GM21526 (cell line): ENCODE results near the gene PLK5.
"Not testable (repeated sequence)": the region's sequence is repeated elsewhere in the genome, so short reads cannot be mapped to it uniquely, and the experiment has no call there.

Experiments
- ATAC-seq: cut with Tn5 transposase; IDR thresholded peaks from one replicate; pipeline ENCODE4 v1.9.1; 2021; ENCODE audit warnings: moderate library complexity; ENCODE audit not compliant: unreplicated experiment, low FRiP score

The PLK5 gene

GRCh38 chr19:1522061-1522460 lies 1.8 kb upstream of the PLK5 start:
- no peak for ATAC-seq

- ATAC-seq, result no peak
These were observed 1.0 kb upstream of the PLK5 start for GRCh38 chr19:1522838-1523237.

DNA sequence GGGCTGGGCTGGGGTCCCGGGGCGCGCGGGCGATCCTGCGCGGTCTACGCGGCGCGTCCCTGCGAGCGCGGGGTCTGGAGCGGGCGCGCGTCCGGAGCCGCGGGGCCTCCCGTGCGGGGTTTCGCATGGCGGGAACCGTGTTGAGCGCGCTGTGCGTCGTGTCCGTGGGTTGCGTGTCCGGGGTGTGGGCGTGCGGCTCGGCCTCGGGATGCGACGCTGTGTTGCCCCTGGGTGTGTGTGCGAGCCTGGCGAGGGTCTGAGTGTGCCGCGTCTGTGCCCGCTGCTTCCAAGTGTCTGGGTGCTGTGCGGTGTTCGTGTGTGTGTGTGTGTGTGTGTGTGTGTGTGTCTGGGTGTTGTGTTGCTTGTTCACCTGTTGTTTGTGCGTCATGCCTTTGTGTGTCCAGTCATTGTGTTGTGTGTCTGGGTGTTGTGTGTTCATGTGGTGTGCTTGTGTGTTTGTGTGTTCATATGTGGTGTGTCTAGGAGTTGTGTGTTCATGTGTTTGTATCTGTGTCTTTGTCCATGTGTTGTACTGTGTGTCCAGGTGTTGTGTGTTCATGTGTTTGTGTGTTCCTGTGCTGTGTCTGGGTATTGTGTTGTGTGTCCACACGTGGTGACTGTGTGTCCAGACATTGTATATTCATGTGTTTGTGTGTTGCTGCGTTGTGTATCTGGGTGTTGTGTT lies 552 bp downstream of the PLK5 start:
- ATAC-seq, result no peak

GRCh38 chr19:1524972-1525325 lies 1.1 kb downstream of the PLK5 start:
- no peak for ATAC-seq

DNA sequence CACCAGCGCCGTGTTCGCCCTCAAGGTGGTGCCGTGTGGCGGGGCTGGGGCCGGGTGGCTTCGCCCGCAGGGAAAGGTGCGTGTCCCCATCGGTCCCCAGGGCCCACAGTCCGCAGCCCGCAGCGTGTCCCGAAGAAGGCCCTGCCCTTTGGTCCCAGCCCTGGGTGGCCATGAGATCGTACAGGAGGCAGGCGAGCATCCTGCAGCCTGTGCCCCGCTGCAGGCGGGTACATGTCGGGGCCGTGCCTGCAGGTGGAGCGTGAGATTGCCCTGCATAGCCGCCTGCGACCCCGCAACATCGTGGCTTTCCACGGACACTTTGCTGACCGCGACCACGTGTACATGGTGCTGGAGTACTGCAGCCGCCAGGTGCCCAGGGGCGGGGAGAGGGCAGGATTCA lies 1.5 kb downstream of the PLK5 start:
- no peak for ATAC-seq

GRCh38 chr19:1526066-1526778 lies 2.3 kb downstream of the PLK5 start:
- ATAC-seq, result no peak

DNA sequence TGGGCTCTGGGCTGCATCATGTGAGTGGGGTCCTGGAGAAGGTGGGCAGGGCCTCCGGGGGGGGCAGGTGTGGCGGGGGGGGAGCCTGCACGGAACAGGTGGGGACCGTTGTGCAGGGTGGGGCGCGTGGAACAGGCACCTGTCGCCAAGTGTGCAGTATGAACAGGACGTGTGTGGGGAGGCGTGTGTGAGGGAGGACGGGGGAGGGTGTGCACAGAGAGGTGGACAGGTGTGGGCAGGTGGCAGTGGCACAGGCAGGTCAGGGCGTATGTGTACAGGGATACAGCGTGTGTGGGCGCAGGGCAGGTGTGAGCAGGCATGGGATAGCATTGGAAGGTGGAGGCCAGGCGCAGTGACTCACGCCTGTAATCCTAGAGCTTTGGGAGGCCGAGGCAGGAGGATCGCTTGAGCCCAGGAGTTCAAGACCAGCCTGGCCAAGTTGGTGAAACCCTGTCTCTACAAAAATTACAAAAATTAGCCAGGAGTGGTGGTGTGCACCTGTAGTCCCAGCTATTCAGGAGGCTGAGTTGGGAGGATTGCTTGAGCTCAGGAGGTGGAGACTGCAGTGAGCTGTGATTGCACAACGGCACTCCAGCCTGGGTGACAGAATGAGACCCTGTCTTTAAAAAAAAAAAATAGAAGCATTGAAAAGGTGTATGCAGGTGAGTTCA lies 3.2 kb downstream of the PLK5 start:
- no peak for ATAC-seq

DNA sequence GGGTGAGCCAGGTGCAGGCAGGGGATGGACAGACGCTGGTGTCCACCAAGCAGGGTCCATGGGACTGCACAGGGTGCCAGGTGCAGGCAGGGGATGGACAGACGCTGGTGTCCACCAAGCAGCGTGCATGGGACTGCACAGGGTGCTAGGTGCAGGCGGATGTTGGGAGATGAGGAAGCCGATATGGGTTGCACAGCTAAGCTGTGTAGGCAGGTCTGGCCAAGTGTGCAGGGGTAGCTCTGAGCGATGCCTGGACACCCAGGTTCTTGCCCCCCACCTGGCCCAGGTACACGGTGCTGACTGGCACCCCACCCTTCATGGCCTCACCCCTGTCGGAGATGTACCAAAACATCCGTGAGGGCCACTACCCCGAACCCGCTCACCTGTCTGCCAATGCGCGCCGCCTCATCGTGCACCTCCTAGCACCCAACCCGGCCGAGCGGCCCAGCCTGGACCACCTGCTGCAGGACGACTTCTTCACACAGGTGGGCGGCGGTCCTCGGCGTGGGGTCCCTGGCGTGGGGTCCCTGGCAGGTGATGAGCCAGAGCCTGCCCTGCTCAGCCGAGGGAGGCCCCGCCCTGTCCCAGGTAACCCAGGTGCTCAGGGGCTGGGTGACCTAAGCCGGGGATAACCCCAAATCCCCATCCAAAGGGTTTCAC lies 3.9 kb downstream of the PLK5 start:
- ATAC-seq, result no peak

- ATAC-seq, result no peak
These were observed 4.9 kb downstream of the PLK5 start for GRCh38 chr19:1528596-1529429.

- ATAC-seq, result no peak
These were observed 5.5 kb downstream of the PLK5 start for GRCh38 chr19:1529430-1529816.

- not testable (repeated sequence) for ATAC-seq
These were observed 7.0 kb downstream of the PLK5 start for GRCh38 chr19:1530856-1531255.

DNA sequence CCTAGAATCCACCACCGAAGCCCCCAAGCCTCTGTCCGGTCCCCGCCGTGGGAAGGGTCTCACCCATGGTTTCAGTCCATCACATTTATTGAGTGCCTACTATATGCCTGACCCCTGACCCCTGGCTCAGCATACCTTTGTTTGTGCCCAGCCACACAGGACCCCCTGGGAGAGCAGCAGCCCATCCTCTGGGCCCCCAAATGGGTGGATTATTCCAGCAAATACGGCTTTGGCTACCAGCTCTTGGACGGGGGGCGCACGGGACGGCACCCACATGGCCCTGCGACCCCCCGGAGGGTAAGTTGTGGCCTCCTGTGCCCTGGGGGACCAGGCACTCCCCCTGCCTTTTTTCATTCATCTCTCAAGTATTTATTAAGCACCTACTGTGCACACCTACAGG lies 7.7 kb downstream of the PLK5 start:
- no peak for ATAC-seq

GRCh38 chr19:1532003-1532402 lies 8.1 kb downstream of the PLK5 start:
- ATAC-seq, result no peak

DNA sequence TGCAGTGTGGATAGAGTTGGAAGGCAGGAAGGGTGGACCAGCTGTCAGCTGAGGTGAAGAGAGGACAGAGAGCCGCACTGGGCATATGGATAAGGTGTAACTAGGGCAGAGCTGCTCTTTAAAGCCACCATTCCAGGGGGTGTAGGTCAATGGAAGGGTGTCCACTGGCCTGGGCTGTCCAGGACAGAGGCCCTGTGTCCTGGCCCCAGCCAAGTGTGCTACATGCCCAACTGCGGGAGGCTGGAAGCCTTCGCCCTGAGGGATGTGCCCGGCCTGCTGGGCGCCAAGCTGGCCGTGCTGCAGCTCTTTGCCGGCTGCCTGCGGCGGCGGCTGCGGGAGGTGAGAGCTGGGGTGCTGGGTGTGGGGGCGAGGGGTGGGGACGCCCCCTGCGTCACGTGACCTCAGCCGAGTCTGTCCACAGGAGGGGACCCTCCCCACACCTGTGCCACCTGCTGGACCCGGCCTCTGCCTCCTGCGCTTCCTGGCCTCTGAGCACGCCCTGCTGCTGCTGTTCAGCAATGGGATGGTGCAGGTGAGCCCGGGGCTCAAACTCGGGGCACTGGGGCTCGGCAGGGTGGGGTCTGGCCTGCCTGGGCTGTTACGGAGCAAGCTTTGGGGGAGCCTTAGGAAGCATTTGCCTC lies 9.8 kb downstream of the PLK5 start:
- no peak for ATAC-seq

- no peak for ATAC-seq
These were observed 11.1 kb downstream of the PLK5 start for GRCh38 chr19:1534972-1535371.

- not testable (repeated sequence) for ATAC-seq
These were observed 11.8 kb downstream of the PLK5 start for GRCh38 chr19:1535699-1536098.

GRCh38 chr19:1538978-1539377 lies 15.1 kb downstream of the PLK5 start:
- ATAC-seq, result no peak

GRCh38 chr19:1539749-1540148 lies 15.9 kb downstream of the PLK5 start:
- ATAC-seq, result not testable (repeated sequence)

GRCh38 chr19:1540365-1540925 lies 16.6 kb downstream of the PLK5 start:
- no peak for ATAC-seq
